ENCODE results near the gene LRRK1.

Gene LRRK1

GRCh38 chr15:101024706-101025500, 105.7 kb downstream of the LRRK1 start:
- no peak for TF ChIP-seq CTCF (IDR thresholded peaks at IDR 0.05; ENCODE audit: low read depth, low read length, missing control alignments)
- DNase-seq (ENCODE audit: low read depth): no peak
- H3K4me3 ChIP-seq (ENCODE audit: low read depth, low read length): no peak overlapping the region

- H3K4me3 ChIP-seq (ENCODE audit: low read depth, low read length): no peak overlapping the region
- DNase-seq (ENCODE audit: low read depth): no peak
- no peak for TF ChIP-seq CTCF (IDR thresholded peaks at IDR 0.05; ENCODE audit: low read depth, low read length, missing control alignments)
Measured at GRCh38 chr15:101025501-101025885, 106.3 kb downstream of the LRRK1 start.

GRCh38 chr15:101025896-101026631, 106.9 kb downstream of the LRRK1 start:
- TF ChIP-seq CTCF (IDR thresholded peaks at IDR 0.05; ENCODE audit: low read depth, low read length, missing control alignments): no peak
- no peak for DNase-seq (ENCODE audit: low read depth)
- no peak overlapping the region for H3K4me3 ChIP-seq (ENCODE audit: low read depth, low read length)

- H3K4me3 ChIP-seq (ENCODE audit: low read depth, low read length): no peak overlapping the region
- no peak for DNase-seq (ENCODE audit: low read depth)
- no peak for TF ChIP-seq CTCF (IDR thresholded peaks at IDR 0.05; ENCODE audit: low read depth, low read length, missing control alignments)
Measured at GRCh38 chr15:101026656-101027272, 107.6 kb downstream of the LRRK1 start.

GRCh38 chr15:101027273-101027901, 108.2 kb downstream of the LRRK1 start:
- H3K4me3 ChIP-seq (ENCODE audit: low read depth, low read length): no peak overlapping the region
- no peak for DNase-seq (ENCODE audit: low read depth)
- TF ChIP-seq CTCF (IDR thresholded peaks at IDR 0.05; ENCODE audit: low read depth, low read length, missing control alignments): no peak

- DNase-seq (ENCODE audit: low read depth): no peak
- no peak overlapping the region for H3K4me3 ChIP-seq (ENCODE audit: low read depth, low read length)
- TF ChIP-seq CTCF (IDR thresholded peaks at IDR 0.05; ENCODE audit: low read depth, low read length, missing control alignments): no peak
Measured at GRCh38 chr15:101027920-101028319, 108.8 kb downstream of the LRRK1 start.

Data from GM12864 (cell line).